Measurements from ENCODE around the gene RIMKLB. TPM values are rescaled to one million over a fixed set of nuclear protein-coding genes. Genes with fewer than 3 reads are reported as not detected.
"Not testable (repeated sequence)": the region's sequence is repeated elsewhere in the genome, so short reads cannot be mapped to it uniquely, and the experiment has no call there.

RIMKLB gene
- total RNA-seq, 1 experiment from 2014 or later: 87.7 TPM

GRCh38 chr12:8745631-8746030 is 47.8 kb downstream of the RIMKLB start:
- not testable (repeated sequence) for H3K9me3 Mint-ChIP-seq; H3K23me2 ChIP-seq (ENCODE audit: insufficient read length, low read depth, low read length, poor library complexity, severe bottlenecking); H3K18ac ChIP-seq (ENCODE audit: insufficient read length, low read depth, low read length); H3K27me3 ChIP-seq (ENCODE audit: insufficient read depth, low read length); H3K79me2 ChIP-seq (ENCODE audit: insufficient read depth, low read length); H2AK5ac ChIP-seq (ENCODE audit: insufficient read length, low read length); H3T11ph ChIP-seq (ENCODE audit: low read length); H3K9ac ChIP-seq (ENCODE audit: extremely low read depth, insufficient read length, low read length); H3K9me3 ChIP-seq (ENCODE audit: control insufficient read depth, low read depth, low read length); H3K4me1 ChIP-seq (ENCODE audit: insufficient read depth, low read length); H3K27me3 Mint-ChIP-seq (ENCODE audit: low read depth); H3K56ac ChIP-seq (ENCODE audit: insufficient read length, low read depth, low read length); H2BK20ac ChIP-seq (ENCODE audit: low read depth, low read length, poor library complexity, severe bottlenecking); H2BK120ac ChIP-seq (ENCODE audit: low read depth, low read length, poor library complexity, severe bottlenecking); H3K4me2 ChIP-seq (ENCODE audit: insufficient read depth, insufficient read length, low read length); H4K20me1 ChIP-seq (ENCODE audit: control insufficient read depth, insufficient read depth, insufficient read length); H2BK5ac ChIP-seq (ENCODE audit: insufficient read length, low read length); H4K91ac ChIP-seq (ENCODE audit: insufficient read length, low read depth, low read length); DNase-seq; H3K4me3 Mint-ChIP-seq; H3K4me1 Mint-ChIP-seq; H2AFZ ChIP-seq (ENCODE audit: low read length); H2BK15ac ChIP-seq (ENCODE audit: low read depth, low read length); H4K5ac ChIP-seq (ENCODE audit: insufficient read length, low read depth, low read length); H2BK12ac ChIP-seq (ENCODE audit: insufficient read length, low read depth, low read length); H3K14ac ChIP-seq (ENCODE audit: insufficient read depth, low read length); H3K4ac ChIP-seq (ENCODE audit: low read depth, low read length); H3K23ac ChIP-seq (ENCODE audit: insufficient read length, low read depth, low read length); H3K27ac ChIP-seq (ENCODE audit: insufficient read length, low read depth, low read length); H4K8ac ChIP-seq (replicated peaks; ENCODE audit: insufficient read length, low read depth, low read length)
- peaks cover 18% of the 10 kb centered on the region for H3K79me1 ChIP-seq (ENCODE audit: insufficient read depth, low read depth, low read length, poor library complexity, severe bottlenecking)
- peak overlapping the region in 1 of 3 experiments; percentile 28; a peak in 1 of 7 replicates for H3K27ac Mint-ChIP-seq
- WGBS (ENCODE audit: extremely low coverage, insufficient read length, low lambda C conversion rate): no CpG with 5 or more reads among the region's 8 CpGs
- peaks cover 11 to 30% (median 25%) of the 10 kb centered on the region in 3 experiments; a peak in 6 of 7 replicates for H3K36me3 Mint-ChIP-seq (ENCODE audit: insufficient read depth in 1 of 3, low read depth in 3 of 3)

Measured in H9 (cell line).